Gastrocnemius medialis (tissue), 4 donors: Measurements from ENCODE around the gene SLC4A3. TPM values are rescaled to one million over a fixed set of nuclear protein-coding genes. Genes with fewer than 3 reads are reported as not detected.

Experiments used
- ATAC-seq, 2 donors: fragments of 150-250 bp; one replicate each; pipeline ENCODE4 v1.9.1; 2016
- DNase-seq, 2 donors: peaks; one replicate each; pipeline ENCODE4 v3.0.0-alpha.2; 2019
- H3K27ac ChIP-seq, 4 donors: fragments of 200-600 bp; sonication (generic); 1 replicate in 1 of 4; 2 replicates in 3 of 4; pipeline ENCODE4 v1.5.1; 2016 to 2018; ENCODE audit warnings: mild to moderate bottlenecking in 2 of 4, moderate library complexity in 1 of 4
- H3K27me3 ChIP-seq, 3 donors: fragments of 200-600 bp; sonication (generic) in 2 of 3; 1 replicate in 1 of 3; 2 replicates in 2 of 3; pipeline versions ENCODE4 v1.5.1 to v1.6.0; 2016 to 2019; ENCODE audit warnings: mild to moderate bottlenecking in 1 of 3, moderate library complexity in 1 of 3
- H3K36me3 ChIP-seq, 2 donors: fragments of 200-600 bp; sonication (generic) in 1 of 2; one replicate each; pipeline ENCODE4 v1.5.1; 2017 to 2018
- H3K4me1 ChIP-seq, 2 donors: fragments of 200-600 bp; sonication (generic) in 1 of 2; one replicate each; pipeline ENCODE4 v1.5.1; 2016 to 2017; ENCODE audit warnings: mild to moderate bottlenecking in 2 of 2
- H3K4me3 ChIP-seq, 4 donors: fragments of 200-600 bp; sonication (generic) in 3 of 4; 1 replicate in 1 of 4; 2 replicates in 3 of 4; pipeline ENCODE4 v1.5.1; 2016 to 2019; ENCODE audit warnings: mild to moderate bottlenecking in 2 of 4
- H3K9me3 ChIP-seq, 3 donors: fragments of 200-600 bp; sonication (generic) in 2 of 3; 1 replicate in 1 of 3; 2 replicates in 2 of 3; pipeline ENCODE4 v1.5.1; 2016 to 2019
- POLR2A ChIP-seq, 2 donors: fragments of 450-650 bp; IDR thresholded peaks; one replicate each; pipeline ENCODE4 v1.6.1; 2017; ENCODE audit warnings: antibody characterized with exemption in 2 of 2, mild to moderate bottlenecking in 2 of 2, moderate library complexity in 2 of 2
- in situ Hi-C, 4 donors: fragments of 200-750 bp; cut with MboI; loops; one replicate each; pipeline versions ENCODE4 v1.15.0 to v1.8.0; 2017; ENCODE audit warnings: low sequenced_read_pairs in 4 of 4
- intact Hi-C: fragments of 100-400 bp; cut with DNase I; formaldehyde crosslinking; loops from one replicate; pipeline ENCODE4 v1.15.1; 2023; ENCODE audit warnings: low total_unique reads
- total RNA-seq, 4 donors: library from RNA; depleted of rRNA; stranded (reverse); fragments of >200 nt; gene quantifications; one replicate each; pipeline versions ENCODE4 v1.1.0 to v1.2.3, GENCODE V29; 2016
- TF ChIP-seq, protein P1 (sequence below), 5 experiments: fragments of 450-650 bp in 3 of 5; fragments of 200-600 bp in 2 of 5; sonication (generic) in 2 of 5; IDR thresholded peaks in 4 of 5; conservative IDR thresholded peaks in 1 of 5; 1 replicate in 4 of 5; 2 replicates in 1 of 5; pipeline ENCODE4 v1.5.1; 2016 to 2019; ENCODE audit warnings: antibody characterized with exemption in 5 of 5, mild to moderate bottlenecking in 3 of 5, moderate library complexity in 3 of 5

Gene SLC4A3
- total RNA-seq, 4 donors from 2014 or later, result 0.25 to 0.35 (median 0.29) TPM; not detected in 1

DNA sequence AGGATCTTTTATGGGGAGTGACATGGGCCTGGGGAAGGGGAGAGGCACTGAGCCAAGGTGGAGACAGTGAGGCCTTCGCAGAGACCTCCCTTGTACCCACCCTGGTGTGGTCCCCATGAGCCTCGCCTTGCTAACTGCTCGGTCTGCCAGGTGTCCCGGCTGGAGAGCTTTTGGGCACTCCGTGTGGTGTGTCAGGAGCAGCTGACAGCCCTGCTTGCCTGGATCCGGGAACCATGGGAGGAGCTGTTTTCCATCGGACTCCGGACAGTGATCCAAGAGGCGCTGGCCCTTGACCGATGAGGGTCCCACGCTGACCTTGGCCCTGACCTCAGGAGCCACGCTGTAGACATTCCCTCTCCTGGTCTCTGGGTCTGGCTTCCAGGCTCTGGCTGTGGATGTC lies 11.5 kb upstream of the SLC4A3 start:
- TF ChIP-seq, protein P1, sequence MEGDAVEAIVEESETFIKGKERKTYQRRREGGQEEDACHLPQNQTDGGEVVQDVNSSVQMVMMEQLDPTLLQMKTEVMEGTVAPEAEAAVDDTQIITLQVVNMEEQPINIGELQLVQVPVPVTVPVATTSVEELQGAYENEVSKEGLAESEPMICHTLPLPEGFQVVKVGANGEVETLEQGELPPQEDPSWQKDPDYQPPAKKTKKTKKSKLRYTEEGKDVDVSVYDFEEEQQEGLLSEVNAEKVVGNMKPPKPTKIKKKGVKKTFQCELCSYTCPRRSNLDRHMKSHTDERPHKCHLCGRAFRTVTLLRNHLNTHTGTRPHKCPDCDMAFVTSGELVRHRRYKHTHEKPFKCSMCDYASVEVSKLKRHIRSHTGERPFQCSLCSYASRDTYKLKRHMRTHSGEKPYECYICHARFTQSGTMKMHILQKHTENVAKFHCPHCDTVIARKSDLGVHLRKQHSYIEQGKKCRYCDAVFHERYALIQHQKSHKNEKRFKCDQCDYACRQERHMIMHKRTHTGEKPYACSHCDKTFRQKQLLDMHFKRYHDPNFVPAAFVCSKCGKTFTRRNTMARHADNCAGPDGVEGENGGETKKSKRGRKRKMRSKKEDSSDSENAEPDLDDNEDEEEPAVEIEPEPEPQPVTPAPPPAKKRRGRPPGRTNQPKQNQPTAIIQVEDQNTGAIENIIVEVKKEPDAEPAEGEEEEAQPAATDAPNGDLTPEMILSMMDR (IDR thresholded peaks at IDR 0.05 in 4 of 5, conservative IDR thresholded peaks at IDR 0.05 in 1 of 5), result no peak
- TF ChIP-seq POLR2A (IDR thresholded peaks at IDR 0.05), result no peak
- in situ Hi-C loops (no loop called here), intact Hi-C loops (no loop called here)
- Histone ChIP-seq H3K4me1 (no peaks in the 10 kb centered on the region), H3K36me3 (peaks cover 0 to 37% of the 10 kb centered on the region in 2 donors), H3K27me3 (no peaks in the 10 kb centered on the region), H3K9me3 (no peaks in the 10 kb centered on the region), H3K4me3 (no peak overlapping the region), H3K27ac (no peak overlapping the region)
- DNase-seq, result no peak
- ATAC-seq, result no peak

DNA sequence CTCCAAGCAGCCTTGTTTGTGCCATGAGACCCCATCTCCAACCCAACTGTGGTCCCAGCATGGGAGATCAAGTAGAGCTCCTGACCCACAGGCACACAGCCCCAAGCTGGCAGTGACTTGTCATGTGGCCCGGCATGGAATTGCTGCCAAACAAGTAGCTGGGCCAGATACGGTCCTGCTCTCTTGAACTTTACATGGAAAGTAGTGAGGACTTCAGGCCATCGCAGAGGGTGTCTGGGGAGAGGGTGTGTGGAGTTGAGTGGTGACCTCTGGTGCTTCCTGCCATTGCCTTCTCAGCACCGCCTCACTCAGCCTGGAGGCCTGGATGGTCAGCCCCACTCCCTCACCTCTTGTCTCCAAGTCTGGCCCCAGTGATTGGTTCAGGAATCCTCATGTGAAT lies 10.9 kb upstream of the SLC4A3 start:
- Histone ChIP-seq H3K4me1 (no peaks in the 10 kb centered on the region), H3K9me3 (no peaks in the 10 kb centered on the region), H3K4me3 (no peak overlapping the region), H3K36me3 (peaks cover 0 to 35% of the 10 kb centered on the region in 2 donors), H3K27ac (no peak overlapping the region), H3K27me3 (no peaks in the 10 kb centered on the region)
- TF ChIP-seq, protein P1 (IDR thresholded peaks at IDR 0.05 in 4 of 5, conservative IDR thresholded peaks at IDR 0.05 in 1 of 5), result no peak
- TF ChIP-seq POLR2A (IDR thresholded peaks at IDR 0.05), result no peak
- no peak for DNase-seq
- ATAC-seq, result no peak
- intact Hi-C loops, result no loop called here
- in situ Hi-C loops, result no loop called here

DNA sequence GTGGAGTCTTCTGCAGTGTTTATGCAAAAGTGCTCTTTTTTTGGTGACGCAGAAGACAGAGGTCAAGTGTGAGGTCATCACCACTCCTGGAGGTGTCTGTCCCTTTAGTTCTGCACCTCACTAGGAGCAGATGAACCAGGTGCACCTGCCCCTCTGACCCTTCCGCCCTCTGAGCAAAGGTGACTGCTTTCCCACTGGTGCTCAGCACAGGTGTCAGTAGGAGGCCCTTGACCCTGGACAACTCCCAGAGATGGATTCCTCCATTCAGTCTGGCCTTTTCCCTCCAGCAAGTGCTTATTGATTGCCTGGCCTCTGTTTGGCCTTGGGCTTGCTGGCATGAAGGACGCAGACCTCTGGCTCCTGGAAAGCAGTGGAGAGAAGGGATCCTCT lies 8.7 kb upstream of the SLC4A3 start:
- intact Hi-C loops, result no loop called here
- TF ChIP-seq POLR2A (IDR thresholded peaks at IDR 0.05), result no peak
- TF ChIP-seq, protein P1 (IDR thresholded peaks at IDR 0.05 in 4 of 5, conservative IDR thresholded peaks at IDR 0.05 in 1 of 5), result no peak
- no peaks in the 10 kb centered on the region for H3K27me3 ChIP-seq
- no peak for DNase-seq
- H3K9me3 ChIP-seq, result no peaks in the 10 kb centered on the region
- in situ Hi-C loops, result no loop called here
- H3K4me3 ChIP-seq, result no peak overlapping the region
- ATAC-seq, result no peak
- no peak overlapping the region for H3K27ac ChIP-seq
- H3K36me3 ChIP-seq, result peaks cover 0 to 26% of the 10 kb centered on the region in 2 donors
- H3K4me1 ChIP-seq, result no peaks in the 10 kb centered on the region

DNA sequence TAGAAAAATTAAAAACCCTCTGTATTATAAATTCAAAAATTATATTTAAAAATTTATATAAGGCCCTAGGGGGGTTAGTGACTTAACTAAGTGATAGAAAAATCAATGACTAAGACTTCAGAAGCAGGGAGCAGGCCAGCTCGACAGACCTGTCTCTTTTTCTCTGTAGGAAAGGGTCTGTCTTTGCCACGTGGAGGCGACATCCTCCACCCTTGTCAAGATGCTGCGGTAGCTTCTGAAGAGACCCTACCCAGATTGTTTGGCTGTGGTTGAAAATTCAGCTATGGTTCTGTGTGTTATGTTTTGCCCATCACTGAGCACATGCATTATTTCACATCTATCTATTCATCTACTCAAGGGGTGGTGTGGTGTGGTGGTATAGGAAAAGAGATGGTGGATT lies 8.2 kb upstream of the SLC4A3 start:
- intact Hi-C loops, result no loop called here
- no peaks in the 10 kb centered on the region for H3K4me1 ChIP-seq
- H3K9me3 ChIP-seq, result no peaks in the 10 kb centered on the region
- in situ Hi-C loops, result no loop called here
- TF ChIP-seq POLR2A (IDR thresholded peaks at IDR 0.05), result no peak
- TF ChIP-seq, protein P1 (IDR thresholded peaks at IDR 0.05 in 4 of 5, conservative IDR thresholded peaks at IDR 0.05 in 1 of 5), result no peak
- no peak overlapping the region for H3K27ac ChIP-seq
- ATAC-seq, result no peak
- no peak overlapping the region for H3K4me3 ChIP-seq
- no peak for DNase-seq
- H3K36me3 ChIP-seq, result peaks cover 0 to 21% of the 10 kb centered on the region in 2 donors
- no peaks in the 10 kb centered on the region for H3K27me3 ChIP-seq

DNA sequence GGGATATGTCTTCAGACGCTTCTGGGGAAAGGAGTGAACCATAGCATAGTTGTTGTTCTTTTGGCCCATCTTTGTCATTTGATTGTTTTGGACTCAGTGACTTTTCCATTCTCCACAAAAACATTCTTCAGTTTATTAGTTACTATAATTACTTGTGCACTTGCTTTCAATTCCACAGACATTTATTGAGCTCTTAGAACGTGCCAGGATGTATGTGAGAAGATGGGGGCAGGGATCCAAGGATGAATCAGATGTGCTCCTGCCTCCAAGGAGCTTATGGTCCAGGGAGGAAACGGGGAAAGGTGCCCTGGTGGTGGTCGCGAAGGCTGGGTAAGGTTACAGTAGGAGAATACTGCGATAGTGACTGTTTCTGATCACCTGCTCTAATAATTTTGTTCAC lies 6.9 kb upstream of the SLC4A3 start:
- no peaks in the 10 kb centered on the region for H3K4me1 ChIP-seq
- no peaks in the 10 kb centered on the region for H3K27me3 ChIP-seq
- H3K36me3 ChIP-seq, result peaks cover 0 to 9% of the 10 kb centered on the region in 2 donors
- intact Hi-C loops (no loop called here), in situ Hi-C loops (no loop called here)
- TF ChIP-seq, protein P1 (IDR thresholded peaks at IDR 0.05 in 4 of 5, conservative IDR thresholded peaks at IDR 0.05 in 1 of 5), result no peak
- no peak for TF ChIP-seq POLR2A (IDR thresholded peaks at IDR 0.05)
- H3K9me3 ChIP-seq, result no peaks in the 10 kb centered on the region
- DNase-seq (no peak), ATAC-seq (no peak)
- no peak overlapping the region for H3K4me3 ChIP-seq
- H3K27ac ChIP-seq, result no peak overlapping the region
